HEK293T (cell line): ENCODE data around the gene EPHB3.
"Not testable (repeated sequence)": the region's sequence is repeated elsewhere in the genome, so short reads cannot be mapped to it uniquely, and the experiment has no call there.

Source experiments
- CTCF ChIA-PET: fragments of 350-600 bp; formaldehyde crosslinking; extraction: SDS; loops from one replicate; lab custom pipeline; 2021; ENCODE audit warnings: antibody characterized with exemption, inconsistent platforms; lab: Yijun Ruan, JAX
- POLR2A ChIA-PET: fragments of 350-600 bp; formaldehyde crosslinking; extraction: SDS; loops from one replicate; lab custom pipeline; 2020; ENCODE audit warnings: antibody characterized with exemption, inconsistent platforms; lab: Yijun Ruan, JAX
- DNase-seq: peaks from one replicate; pipeline ENCODE4 v3.0.0; 2012; ENCODE audit warnings: mixed read lengths; ENCODE audit errors: extremely low spot score
- ARNT ChIP-seq: fragments of 450-650 bp; IDR thresholded peaks from 2 replicates; pipeline ENCODE4 v1.6.1; 2017; ENCODE audit warnings: mild to moderate bottlenecking
- BHLHE40 ChIP-seq: fragments of 450-650 bp; IDR thresholded peaks from 2 replicates; pipeline ENCODE4 v1.6.1; 2016; ENCODE audit warnings: mild to moderate bottlenecking, moderate library complexity, borderline replicate concordance
- CTBP1 ChIP-seq: fragments of 450-650 bp; IDR thresholded peaks from 2 replicates; pipeline ENCODE4 v1.6.1; 2016; ENCODE audit warnings: borderline replicate concordance
- ELF4 ChIP-seq: fragments of 450-650 bp; IDR thresholded peaks from 2 replicates; pipeline ENCODE4 v1.6.1; 2017; ENCODE audit warnings: antibody characterized with exemption
- FOXA1 ChIP-seq: fragments of 450-650 bp; IDR thresholded peaks from 2 replicates; pipeline ENCODE4 v1.6.1; 2016; ENCODE audit warnings: mild to moderate bottlenecking
- FOXK2 ChIP-seq: fragments of 450-650 bp; IDR thresholded peaks from 2 replicates; pipeline ENCODE4 v1.6.1; 2016; ENCODE audit warnings: mild to moderate bottlenecking
- FOXM1 ChIP-seq: fragments of 450-650 bp; IDR thresholded peaks from 2 replicates; pipeline ENCODE4 v1.6.1; 2017; ENCODE audit warnings: mild to moderate bottlenecking, borderline replicate concordance
- HDGF ChIP-seq: fragments of 450-650 bp; IDR thresholded peaks from 2 replicates; pipeline ENCODE4 v1.6.1; 2017; ENCODE audit warnings: antibody characterized with exemption, borderline replicate concordance
- L3MBTL2 ChIP-seq: fragments of 450-650 bp; conservative IDR thresholded peaks from 2 replicates; pipeline ENCODE4 v1.6.1; 2016; ENCODE audit warnings: mild to moderate bottlenecking
- LEF1 ChIP-seq: fragments of 450-650 bp; IDR thresholded peaks from 2 replicates; pipeline ENCODE4 v1.6.1; 2017; ENCODE audit warnings: mild to moderate bottlenecking, borderline replicate concordance
- NFRKB ChIP-seq: fragments of 450-650 bp; IDR thresholded peaks from 2 replicates; pipeline ENCODE4 v1.6.1; 2016; ENCODE audit warnings: mild to moderate bottlenecking, moderate library complexity
- PKNOX1 ChIP-seq: fragments of 450-650 bp; IDR thresholded peaks from 2 replicates; pipeline ENCODE4 v1.6.1; 2016
- SP1 ChIP-seq: fragments of 450-650 bp; IDR thresholded peaks from 2 replicates; pipeline ENCODE4 v1.6.1; 2017
- SUZ12 ChIP-seq: fragments of 450-650 bp; IDR thresholded peaks from 2 replicates; pipeline ENCODE4 v1.6.1; 2016; ENCODE audit warnings: mild to moderate bottlenecking
- TARDBP ChIP-seq: fragments of 450-650 bp; IDR thresholded peaks from 2 replicates; pipeline ENCODE4 v1.6.1; 2016
- ZNF384 ChIP-seq: fragments of 450-650 bp; IDR thresholded peaks from 2 replicates; pipeline ENCODE4 v1.6.1; 2016

Gene EPHB3

GRCh38 chr3:184619369-184619768, 57.8 kb downstream of the EPHB3 start:
- no peak for DNase-seq
- ChIA-PET POLR2A (interaction anchor here (1.6 kb wide), 1 partner anchor 20 kb away, joined by 3 read pairs; no protein-coding TSS in a partner anchor), CTCF (no interaction called here)
- no peak for TF ChIP-seq ZNF384
- TF ChIP-seq BHLHE40: no peak
- TF ChIP-seq FOXK2: no peak
- no peak for TF ChIP-seq ARNT
- TF ChIP-seq SP1: no peak

GRCh38 chr3:184619787-184620430, 58.3 kb downstream of the EPHB3 start:
- ChIA-PET CTCF (interaction anchor here (0.7 kb wide), 1 partner anchor 721 kb away, joined by 3 read pairs; no protein-coding TSS in a partner anchor), POLR2A (interaction anchor here (1.6 kb wide), 1 partner anchor 19 kb away, joined by 3 read pairs; no protein-coding TSS in a partner anchor)
- TF ChIP-seq ARNT: no peak
- TF ChIP-seq FOXA1: no peak
- no peak for TF ChIP-seq SP1
- TF ChIP-seq HDGF: no peak
- TF ChIP-seq BHLHE40: no peak
- TF ChIP-seq LEF1: no peak
- no peak for TF ChIP-seq CTBP1
- no peak for TF ChIP-seq ZNF384
- TF ChIP-seq NFRKB: no peak
- TF ChIP-seq L3MBTL2: no peak
- no peak for TF ChIP-seq FOXM1
- no peak for TF ChIP-seq TARDBP
- TF ChIP-seq FOXK2: no peak
- no peak for TF ChIP-seq SUZ12
- TF ChIP-seq ELF4: no peak
- TF ChIP-seq PKNOX1: no peak
- DNase-seq: no peak

GRCh38 chr3:184620475-184621119, 59.0 kb downstream of the EPHB3 start:
- ChIA-PET POLR2A (interaction anchor here (1.6 kb wide), 1 partner anchor 19 kb away, joined by 3 read pairs; no protein-coding TSS in a partner anchor), CTCF (no interaction called here)
- DNase-seq: no peak
- no peak for TF ChIP-seq L3MBTL2
- TF ChIP-seq FOXK2: no peak
- no peak for TF ChIP-seq FOXM1
- no peak for TF ChIP-seq HDGF
- no peak for TF ChIP-seq CTBP1
- no peak for TF ChIP-seq ARNT
- no peak for TF ChIP-seq TARDBP
- TF ChIP-seq ELF4: no peak
- no peak for TF ChIP-seq BHLHE40
- no peak for TF ChIP-seq ZNF384
- no peak for TF ChIP-seq FOXA1

- CTCF ChIA-PET, POLR2A ChIA-PET, DNase-seq: not testable (repeated sequence)
Observed at GRCh38 chr3:184622156-184622555, 60.6 kb downstream of the EPHB3 start.

GRCh38 chr3:184626923-184627322, 65.3 kb downstream of the EPHB3 start:
- ChIA-PET CTCF (no interaction called here), POLR2A (no interaction called here)
- no peak for TF ChIP-seq TARDBP
- no peak for TF ChIP-seq PKNOX1
- TF ChIP-seq FOXA1: no peak
- no peak for TF ChIP-seq CTBP1
- TF ChIP-seq L3MBTL2: no peak
- TF ChIP-seq HDGF: no peak
- no peak for DNase-seq

GRCh38 chr3:184629555-184630160, 68.1 kb downstream of the EPHB3 start:
- ChIA-PET CTCF (no interaction called here), POLR2A (no interaction called here)
- no peak for DNase-seq
- TF ChIP-seq ELF4 (no peak), FOXM1 (no peak), CTBP1 (no peak), FOXA1 (no peak), BHLHE40 (no peak), SUZ12 (no peak), L3MBTL2 (no peak), ZNF384 (no peak), NFRKB (no peak), TARDBP (no peak)
